ENCODE results near the gene MYG1. TPM values are rescaled to one million over a fixed set of nuclear protein-coding genes. Genes with fewer than 3 reads are reported as not detected.
"Not testable (repeated sequence)": the region's sequence is repeated elsewhere in the genome, so short reads cannot be mapped to it uniquely, and the experiment has no call there.

MYG1 gene
- total RNA-seq, 1 experiment from 2014 or later = 104 TPM

GRCh38 chr12:53295891-53296219 is 3.6 kb upstream of the MYG1 start:
- TF ChIP-seq ELF1 (IDR thresholded peaks at IDR 0.05; ENCODE audit: borderline replicate concordance, low read depth) (no peak), ZFX (IDR thresholded peaks at IDR 0.05) (no peak), ATF3 (IDR thresholded peaks at IDR 0.05) (no peak), FOSL1 (IDR thresholded peaks at IDR 0.05; ENCODE audit: low read depth) (no peak), POLR2AphosphoS5 (IDR thresholded peaks at IDR 0.05; ENCODE audit: low read depth, low read length) (no peak), CBX3 (IDR thresholded peaks at IDR 0.05; ENCODE audit: low read depth) (no peak), SP1 (IDR thresholded peaks at IDR 0.05; ENCODE audit: low read depth) (no peak)
- H3K27me3 ChIP-seq (ENCODE audit: insufficient read depth, low read length) = no peaks in the 10 kb centered on the region
- H2AFZ ChIP-seq (ENCODE audit: low read depth, low read length, poor library complexity, severe bottlenecking) = no peak overlapping the region
- peak overlapping the region; percentile 88 for H3K4me2 ChIP-seq (ENCODE audit: low read length)
- peaks cover 21 to 22% of the 10 kb centered on the region in 2 experiments for H3K36me3 ChIP-seq (ENCODE audit: control insufficient read depth in 1 of 2, insufficient read depth in 2 of 2, low read length in 2 of 2)
- peaks cover 44% of the 10 kb centered on the region for H3K79me2 ChIP-seq (ENCODE audit: insufficient read depth, low read length)
- DNase-seq (ENCODE audit: low read depth, low spot score) (no peak), ATAC-seq (peak; percentile 0; the same call in 1 of the 2 replicates)
- CTCF ChIA-PET = interaction anchor here (0.6 to 1.7 kb wide), 7 partner anchors 26 to 737 kb away, joined by 3 to 13 read pairs (median 4); partner anchors contain the start of gene AAAS
- TSS peak; percentile 59 for BruUV-seq (replicated peaks)
- peaks cover 25 to 46% of the 10 kb centered on the region in 2 experiments for H3K4me1 ChIP-seq (ENCODE audit: control insufficient read depth in 1 of 2, insufficient read depth in 2 of 2, low read length in 2 of 2)
- POLR2A ChIA-PET = interaction anchor here (0.9 to 2.3 kb wide), 5 partner anchors 25 to 216 kb away, joined by 3 to 13 read pairs (median 4); partner anchors contain the start of genes AAAS, CSAD, SPRYD3 and ZNF740
- RAD21 ChIA-PET (ENCODE audit: low non-redundant PET in 1 of 2, low total read pairs in 2 of 2, uncharacterized antibody in 2 of 2, unreplicated experiment in 2 of 2) = no interaction called here
- H3K4me3 ChIP-seq (replicated peaks in 1 of 2; ENCODE audit: low read depth in 1 of 2, low read length in 2 of 2) = peak overlapping the region; percentile 88 to 100
- no peaks in the 10 kb centered on the region for H3K9me3 ChIP-seq (ENCODE audit: control insufficient read depth in 1 of 2, insufficient read depth in 1 of 2, low read depth in 1 of 2, low read length in 2 of 2)
- peak overlapping the region; percentile 74 for H3K27ac ChIP-seq (ENCODE audit: low read depth, low read length)
- H3K9ac ChIP-seq (ENCODE audit: low read length) = peak overlapping the region; percentile 98
- H4K20me1 ChIP-seq (ENCODE audit: insufficient read depth) = no peaks in the 10 kb centered on the region
- H3K9me2 ChIP-seq (ENCODE audit: insufficient read depth) = no peaks in the 10 kb centered on the region
- intact Hi-C loops (cut with micrococcal nuclease) = no loop called here

GRCh38 chr12:53297106-53297505 is 2.4 kb upstream of the MYG1 start:
- H3K27ac ChIP-seq (ENCODE audit: low read depth, low read length); H3K27me3 ChIP-seq (ENCODE audit: insufficient read depth, low read length); intact Hi-C loops (cut with micrococcal nuclease); RAD21 ChIA-PET (ENCODE audit: low non-redundant PET in 1 of 2, low total read pairs in 2 of 2, uncharacterized antibody in 2 of 2, unreplicated experiment in 2 of 2); POLR2A ChIA-PET; H4K20me1 ChIP-seq (ENCODE audit: insufficient read depth); DNase-seq (ENCODE audit: low read depth, low spot score); ATAC-seq; CTCF ChIA-PET; H3K9me3 ChIP-seq (ENCODE audit: control insufficient read depth in 1 of 2, insufficient read depth in 1 of 2, low read depth in 1 of 2, low read length in 2 of 2); BruUV-seq (replicated peaks); H3K9me2 ChIP-seq (ENCODE audit: insufficient read depth); H2AFZ ChIP-seq (ENCODE audit: low read depth, low read length, poor library complexity, severe bottlenecking); H3K4me3 ChIP-seq (replicated peaks in 1 of 2; ENCODE audit: low read depth in 1 of 2, low read length in 2 of 2): not testable (repeated sequence)
- peak overlapping the region; percentile 88; the same call in 1 of the 2 replicates for H3K4me2 ChIP-seq (ENCODE audit: low read length)
- peaks cover 27 to 51% of the 10 kb centered on the region in 2 experiments for H3K4me1 ChIP-seq (ENCODE audit: control insufficient read depth in 1 of 2, insufficient read depth in 2 of 2, low read length in 2 of 2)
- peak overlapping the region; percentile 98; the same call in 1 of the 2 replicates for H3K9ac ChIP-seq (ENCODE audit: low read length)
- peaks cover 56% of the 10 kb centered on the region for H3K79me2 ChIP-seq (ENCODE audit: insufficient read depth, low read length)
- peaks cover 16 to 22% of the 10 kb centered on the region in 2 experiments for H3K36me3 ChIP-seq (ENCODE audit: control insufficient read depth in 1 of 2, insufficient read depth in 2 of 2, low read length in 2 of 2)
